NOMO-1 treated with dmso at 0.1 percent for 144 hours (cell line): Measurements from ENCODE around the gene RFX4.
"Not testable (repeated sequence)": the region's sequence is repeated elsewhere in the genome, so short reads cannot be mapped to it uniquely, and the experiment has no call there.

ENCODE experiments used
- DNase-seq: peaks from one replicate; lab custom pipeline; 2025; ENCODE audit not compliant: unreplicated experiment; lab: John Stamatoyannopoulos, UW

Gene RFX4

GRCh38 chr12:106590601-106591000, 7.8 kb downstream of the RFX4 start:
- DNase-seq: no peak

- DNase-seq: no peak
These were observed 11.6 kb downstream of the RFX4 start for GRCh38 chr12:106594447-106594846.

DNA sequence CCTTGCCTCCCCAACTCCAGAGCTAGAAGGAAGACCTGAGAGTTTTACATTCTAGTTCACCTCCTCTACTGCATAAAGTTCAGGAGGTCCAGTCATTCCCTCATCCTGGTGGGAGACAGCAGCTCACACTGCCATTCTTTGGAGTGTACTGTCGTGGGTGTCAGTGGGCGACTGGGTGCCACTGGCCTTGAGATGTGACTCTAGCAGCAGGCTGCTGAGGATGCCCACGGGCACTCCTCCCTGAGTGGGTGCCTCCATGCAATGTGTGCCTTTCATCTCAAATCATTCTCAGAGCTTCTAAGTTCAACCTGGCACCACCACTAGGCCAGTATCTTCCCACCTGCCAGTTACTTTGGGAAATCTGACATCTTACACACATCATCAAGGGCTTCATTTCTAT, 12.5 kb downstream of the RFX4 start:
- DNase-seq: no peak

GRCh38 chr12:106598003-106598402, 15.2 kb downstream of the RFX4 start:
- no peak for DNase-seq

GRCh38 chr12:106599302-106599701, 16.5 kb downstream of the RFX4 start:
- no peak for DNase-seq

GRCh38 chr12:106600503-106600902, 17.7 kb downstream of the RFX4 start:
- DNase-seq: no peak

- no peak for DNase-seq
These were observed 18.2 kb downstream of the RFX4 start for GRCh38 chr12:106601031-106601430.

DNA sequence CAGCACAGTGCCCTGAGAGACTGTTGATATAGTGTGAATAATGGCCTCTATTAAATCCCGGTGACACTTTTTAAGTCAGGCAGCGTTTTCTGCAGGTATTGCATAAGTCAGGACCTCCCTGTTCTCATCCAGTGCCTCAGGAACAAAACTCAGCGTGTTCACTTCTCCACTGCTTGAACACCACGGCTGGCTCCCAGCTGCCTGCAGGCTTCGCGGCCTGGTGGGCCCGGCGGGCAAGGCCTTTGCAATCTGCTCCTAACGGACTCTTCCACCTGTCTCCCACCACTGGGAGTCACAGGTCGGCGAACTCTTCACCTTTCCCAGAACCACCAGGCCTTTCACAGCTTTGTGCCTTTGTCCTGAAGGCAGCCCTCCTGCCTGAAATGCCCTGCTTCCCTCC, 18.7 kb downstream of the RFX4 start:
- no peak for DNase-seq

- no peak for DNase-seq
These were observed 19.3 kb downstream of the RFX4 start for GRCh38 chr12:106602076-106602475.

DNA sequence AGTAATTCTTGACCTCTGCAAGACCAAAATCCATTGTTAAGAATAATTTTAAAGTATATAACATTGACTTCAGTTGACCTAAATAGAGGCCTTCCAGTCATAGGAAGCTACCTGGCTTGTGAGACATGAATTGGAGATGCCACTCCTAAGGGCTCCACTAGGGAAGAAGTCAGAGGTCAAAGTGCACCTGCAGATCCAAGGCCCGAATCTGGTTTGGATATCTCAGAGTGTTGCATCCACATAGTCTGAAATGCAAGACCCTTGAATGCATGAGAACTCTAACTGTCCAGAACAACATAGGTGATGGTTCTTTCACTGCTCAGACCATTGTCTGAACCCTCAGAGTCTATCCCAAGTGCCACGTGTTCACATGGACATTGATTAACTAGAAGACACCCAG, 22.4 kb downstream of the RFX4 start:
- no peak for DNase-seq

GRCh38 chr12:106620588-106620987, 37.8 kb downstream of the RFX4 start:
- not testable (repeated sequence) for DNase-seq

DNA sequence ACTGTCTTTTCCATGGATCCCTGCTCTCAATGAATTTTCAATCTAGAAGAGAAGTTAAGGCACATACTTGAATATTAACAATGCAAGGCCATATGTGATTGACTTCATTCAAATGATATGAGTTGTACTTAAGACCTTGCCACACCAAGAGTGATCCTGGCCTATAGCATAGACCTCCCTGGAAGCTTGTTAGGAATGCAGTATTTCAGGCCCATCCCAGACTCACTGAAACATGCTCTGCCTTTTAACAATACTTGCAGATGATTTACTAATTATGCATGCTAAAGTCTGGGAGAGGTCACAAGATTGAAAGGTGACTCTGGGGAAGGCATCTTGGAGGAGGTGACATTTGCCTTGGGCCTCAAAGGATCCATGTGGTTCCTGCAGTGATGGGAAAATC, 43.2 kb downstream of the RFX4 start:
- no peak for DNase-seq

- DNase-seq: no peak
These were observed 47.2 kb downstream of the RFX4 start for GRCh38 chr12:106629797-106630659.

- DNase-seq: no peak
These were observed 48.3 kb downstream of the RFX4 start for GRCh38 chr12:106631150-106631549.

GRCh38 chr12:106631797-106632196, 49.0 kb downstream of the RFX4 start:
- no peak for DNase-seq

DNA sequence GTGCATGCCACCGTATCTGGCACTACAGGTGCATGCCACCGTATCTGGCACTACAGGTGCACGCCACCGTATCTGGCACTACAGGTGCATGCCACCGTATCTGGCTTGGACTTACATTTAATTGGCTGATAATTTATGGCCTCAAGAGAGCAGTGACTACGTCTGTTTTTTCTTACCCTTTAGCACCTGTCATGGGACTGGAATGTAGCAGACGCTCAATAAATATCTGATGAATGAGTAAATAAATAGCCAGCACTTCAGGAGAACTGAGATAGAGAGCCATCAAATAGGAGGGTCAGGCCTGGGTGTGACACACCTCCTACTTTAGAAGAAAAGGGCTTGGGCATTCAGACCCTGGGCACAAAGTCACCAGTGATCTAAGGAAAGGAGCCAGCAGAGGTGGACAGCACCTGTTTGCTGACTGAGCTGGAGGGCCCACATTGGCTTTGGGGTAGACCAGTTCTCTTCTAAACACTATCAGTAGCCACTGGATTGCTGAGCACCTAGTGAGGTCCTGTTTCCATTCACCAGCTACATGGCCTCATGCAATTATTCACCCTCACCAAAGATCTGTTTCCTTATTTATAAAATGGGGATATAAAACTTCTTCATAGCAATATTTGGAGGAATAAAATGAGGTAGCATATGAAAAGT, 50.1 kb downstream of the RFX4 start:
- DNase-seq: no peak

GRCh38 chr12:106633451-106633823, 50.6 kb downstream of the RFX4 start:
- no peak for DNase-seq

GRCh38 chr12:106634206-106634605, 51.4 kb downstream of the RFX4 start:
- no peak for DNase-seq

DNA sequence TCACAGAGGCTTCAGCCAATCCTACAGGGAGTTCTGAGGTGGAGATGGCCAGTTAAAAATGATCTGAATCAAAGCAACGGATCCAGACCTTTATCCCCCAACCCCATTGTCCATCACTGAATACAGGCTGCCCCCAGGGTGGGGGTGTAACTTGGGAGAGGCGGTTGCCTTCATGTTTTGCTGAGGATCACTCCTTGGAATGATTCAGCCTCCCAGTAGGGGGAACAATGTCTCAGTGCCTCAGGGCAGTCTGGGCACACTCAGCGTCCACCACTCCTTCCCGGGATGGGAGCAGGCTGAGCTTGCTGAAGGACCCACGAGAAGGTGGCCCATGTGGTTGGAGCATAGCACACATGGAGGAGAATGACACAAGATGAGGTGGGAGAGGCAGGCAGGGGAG, 60.2 kb downstream of the RFX4 start:
- no peak for DNase-seq

- no peak for DNase-seq
These were observed 61.7 kb downstream of the RFX4 start for GRCh38 chr12:106644335-106645073.

- DNase-seq: no peak
These were observed 62.2 kb downstream of the RFX4 start for GRCh38 chr12:106645074-106645421.
